Peyer's patch (tissue), 4 donors: ENCODE results near the gene STEAP4.

Experiments
- POLR2A ChIP-seq, 2 donors: fragments of 450-650 bp; IDR thresholded peaks; one replicate each; pipeline ENCODE4 v1.5.1; 2017; ENCODE audit warnings: antibody characterized with exemption in 2 of 2, mild to moderate bottlenecking in 2 of 2, moderate library complexity in 2 of 2
- TF ChIP-seq, protein P1 (sequence below), 6 experiments: fragments of 450-650 bp in 4 of 6; fragments of 200-600 bp in 2 of 6; sonication (generic) in 1 of 6; IDR thresholded peaks; one replicate each; pipeline ENCODE4 v1.5.1; 2017 to 2019; ENCODE audit warnings: antibody characterized with exemption in 6 of 6, mild to moderate bottlenecking in 3 of 6, moderate library complexity in 1 of 6

GRCh38 chr7:88306590-88307048 is at the start of gene STEAP4:
- TF ChIP-seq, protein P1, sequence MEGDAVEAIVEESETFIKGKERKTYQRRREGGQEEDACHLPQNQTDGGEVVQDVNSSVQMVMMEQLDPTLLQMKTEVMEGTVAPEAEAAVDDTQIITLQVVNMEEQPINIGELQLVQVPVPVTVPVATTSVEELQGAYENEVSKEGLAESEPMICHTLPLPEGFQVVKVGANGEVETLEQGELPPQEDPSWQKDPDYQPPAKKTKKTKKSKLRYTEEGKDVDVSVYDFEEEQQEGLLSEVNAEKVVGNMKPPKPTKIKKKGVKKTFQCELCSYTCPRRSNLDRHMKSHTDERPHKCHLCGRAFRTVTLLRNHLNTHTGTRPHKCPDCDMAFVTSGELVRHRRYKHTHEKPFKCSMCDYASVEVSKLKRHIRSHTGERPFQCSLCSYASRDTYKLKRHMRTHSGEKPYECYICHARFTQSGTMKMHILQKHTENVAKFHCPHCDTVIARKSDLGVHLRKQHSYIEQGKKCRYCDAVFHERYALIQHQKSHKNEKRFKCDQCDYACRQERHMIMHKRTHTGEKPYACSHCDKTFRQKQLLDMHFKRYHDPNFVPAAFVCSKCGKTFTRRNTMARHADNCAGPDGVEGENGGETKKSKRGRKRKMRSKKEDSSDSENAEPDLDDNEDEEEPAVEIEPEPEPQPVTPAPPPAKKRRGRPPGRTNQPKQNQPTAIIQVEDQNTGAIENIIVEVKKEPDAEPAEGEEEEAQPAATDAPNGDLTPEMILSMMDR (IDR thresholded peaks at IDR 0.05), result no peak
- no peak for TF ChIP-seq POLR2A (IDR thresholded peaks at IDR 0.05)
